WTC11 (cell line): ENCODE measurements around the gene SIK2. TPM values are rescaled to one million over a fixed set of nuclear protein-coding genes. Genes with fewer than 3 reads are reported as not detected.

Source experiments
- ATAC-seq: fragments of 200-7000 bp; cut with Tn5 transposase; 2 replicates; pipeline ENCODE4 v1.10.0; 2021; ENCODE audit warnings: mild to moderate bottlenecking, moderate library complexity
- CTCF ChIA-PET: fragments of 300-600 bp; sonication (Branson Sonifier 250); formaldehyde crosslinking; loops from one replicate; lab custom pipeline; 2021; ENCODE audit warnings: antibody characterized with exemption; lab: Charles Lee
- POLR2A ChIA-PET: fragments of 350-600 bp; sonication (Branson Sonifier 250); formaldehyde crosslinking; loops from one replicate; lab custom pipeline; 2021; ENCODE audit warnings: antibody characterized with exemption; lab: Charles Lee
- DNase-seq: peaks from one replicate; pipeline ENCODE4 v3.0.0; 2021; ENCODE audit warnings: low spot score
- H3K27ac Mint-ChIP-seq: 2 replicates; pipeline ENCODE4 v1.8.0; 2021; ENCODE audit warnings: mixed read lengths
- H3K27me3 Mint-ChIP-seq: 2 replicates; pipeline ENCODE4 v1.8.0; 2021; ENCODE audit warnings: low read depth, mild to moderate bottlenecking, moderate library complexity, mixed read lengths
- H3K36me3 Mint-ChIP-seq: 2 replicates; pipeline ENCODE4 v1.8.0; 2021; ENCODE audit warnings: mixed read lengths
- H3K4me1 Mint-ChIP-seq: 2 replicates; pipeline ENCODE4 v1.8.0; 2022; ENCODE audit warnings: mixed read lengths
- H3K4me3 Mint-ChIP-seq: 2 replicates; pipeline ENCODE4 v1.8.0; 2021; ENCODE audit warnings: mild to moderate bottlenecking, moderate library complexity, mixed read lengths
- H3K9me3 Mint-ChIP-seq: 2 replicates; pipeline ENCODE4 v1.8.0; 2021; ENCODE audit warnings: mixed read lengths
- AR ChIP-seq: fragments of 250-450 bp; sonication (Bioruptor Pico); IDR thresholded peaks from 2 replicates; pipeline ENCODE4 v1.9.0; 2021; ENCODE audit warnings: mild to moderate bottlenecking
- CTCF ChIP-seq: fragments of 200-600 bp; IDR thresholded peaks from 2 replicates; pipeline ENCODE4 v1.8.0; 2022; ENCODE audit warnings: antibody characterized with exemption
- ELF4 ChIP-seq: sonication (generic); formaldehyde crosslinking; IDR thresholded peaks from 2 replicates; pipeline ENCODE4 v1.8.1; 2022; ENCODE audit warnings: low read depth, mild to moderate bottlenecking, moderate library complexity, missing genetic modification reagents
- ETV6 ChIP-seq: sonication (generic); formaldehyde crosslinking; IDR thresholded peaks from 2 replicates; pipeline ENCODE4 v1.8.1; 2022; ENCODE audit warnings: mild to moderate bottlenecking, missing genetic modification reagents
- GTF2I ChIP-seq: fragments of 250-450 bp; sonication (Bioruptor Pico); conservative IDR thresholded peaks from 2 replicates; pipeline ENCODE4 v1.4.0; 2021; ENCODE audit warnings: mild to moderate bottlenecking
- JAZF1 ChIP-seq: fragments of 250-450 bp; sonication (Bioruptor Pico); IDR thresholded peaks from 2 replicates; pipeline ENCODE4 v1.9.0; 2021; ENCODE audit warnings: moderate library complexity, mild to moderate bottlenecking, inconsistent platforms
- MAX ChIP-seq: sonication (generic); formaldehyde crosslinking; IDR thresholded peaks from 2 replicates; pipeline ENCODE4 v1.8.0; 2022; ENCODE audit warnings: mild to moderate bottlenecking, missing genetic modification reagents
- NFYB ChIP-seq: sonication (generic); formaldehyde crosslinking; conservative IDR thresholded peaks from 2 replicates; pipeline ENCODE4 v1.8.0; 2022; ENCODE audit warnings: low read depth, missing genetic modification reagents
- ZNF121 ChIP-seq: sonication (generic); formaldehyde crosslinking; IDR thresholded peaks from 2 replicates; pipeline ENCODE4 v1.8.0; 2023; ENCODE audit warnings: missing genetic modification reagents
- ZNF281 ChIP-seq: sonication (generic); formaldehyde crosslinking; IDR thresholded peaks from 2 replicates; pipeline ENCODE4 v1.8.0; 2023; ENCODE audit warnings: mild to moderate bottlenecking, missing genetic modification reagents
- total RNA-seq: library from RNA; stranded (reverse); gene quantifications from 3 replicates; pipeline ENCODE4 v1.2.3, GENCODE V29; 2021
- TF ChIP-seq, protein P1 (sequence below): sonication (generic); formaldehyde crosslinking; IDR thresholded peaks from 2 replicates; pipeline ENCODE4 v1.8.0; 2022; ENCODE audit warnings: mild to moderate bottlenecking, missing genetic modification reagents
- TF ChIP-seq, protein P2 (sequence below): sonication (generic); formaldehyde crosslinking; conservative IDR thresholded peaks from 2 replicates; pipeline ENCODE4 v1.8.1; 2022; ENCODE audit warnings: mild to moderate bottlenecking, missing genetic modification reagents
- TF ChIP-seq, protein P3 (sequence below): sonication (generic); formaldehyde crosslinking; IDR thresholded peaks from 2 replicates; pipeline ENCODE4 v1.8.1; 2023; ENCODE audit warnings: mild to moderate bottlenecking, missing genetic modification reagents, moderate library complexity
- TF ChIP-seq, protein P4 (sequence below): sonication (generic); formaldehyde crosslinking; IDR thresholded peaks from 2 replicates; pipeline ENCODE4 v1.8.0; 2023; ENCODE audit warnings: missing genetic modification reagents

SIK2 gene
- total RNA-seq, 1 experiment from 2014 or later = 7.2 TPM

DNA sequence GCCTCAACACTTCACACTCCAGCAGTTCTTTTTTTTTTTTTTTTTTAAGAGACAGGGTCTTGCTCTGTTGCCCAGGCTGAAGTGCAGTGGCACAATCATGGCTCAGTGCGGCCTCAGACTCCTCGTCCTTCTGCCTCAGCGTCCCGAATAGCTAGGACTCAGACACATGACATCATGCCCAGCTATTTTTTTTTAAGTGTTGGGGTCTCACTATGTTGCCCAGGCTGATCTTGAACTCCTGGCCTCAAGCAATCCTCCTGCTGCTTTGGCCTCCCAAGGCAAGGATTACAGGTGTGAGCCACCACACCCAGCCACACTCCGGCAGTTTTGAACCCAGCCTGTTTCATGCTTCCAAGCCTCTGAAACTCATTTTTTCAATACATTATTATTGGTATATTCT, 160.3 kb downstream of the SIK2 start:
- H3K9me3 Mint-ChIP-seq = no peaks in the 10 kb centered on the region
- DNase-seq (no peak), ATAC-seq (no peak)
- peaks cover 65% of the 10 kb centered on the region for H3K36me3 Mint-ChIP-seq
- no peaks in the 10 kb centered on the region for H3K27me3 Mint-ChIP-seq
- H3K4me3 Mint-ChIP-seq = no peak overlapping the region
- H3K4me1 Mint-ChIP-seq = peaks cover 28% of the 10 kb centered on the region
- no peak overlapping the region for H3K27ac Mint-ChIP-seq
- ChIA-PET CTCF (interaction anchor here (0.5 to 1.6 kb wide), 3 partner anchors 15 to 308 kb away, joined by 3 to 4 read pairs (median 3); no protein-coding TSS in a partner anchor), POLR2A (no interaction called here)
- TF ChIP-seq GTF2I = 0 out of 2 replicates have a peak, but pooled peaks have one; percentile 31
- peak; percentile 91 for TF ChIP-seq ZNF121 (CRISPR knock-in tag)
- no peak for TF ChIP-seq AR (CRISPR knock-in tag)

- H3K36me3 Mint-ChIP-seq = peaks cover 60% of the 10 kb centered on the region
- H3K27ac Mint-ChIP-seq = no peak overlapping the region; the same call in 1 of the 2 replicates
- no peaks in the 10 kb centered on the region for H3K9me3 Mint-ChIP-seq
- ChIA-PET CTCF (interaction anchor here (0.5 to 1.6 kb wide), 4 partner anchors 14 to 308 kb away, joined by 3 to 4 read pairs (median 3); no protein-coding TSS in a partner anchor), POLR2A (no interaction called here)
- no peak overlapping the region for H3K4me3 Mint-ChIP-seq
- DNase-seq (no peak), ATAC-seq (no peak)
- H3K27me3 Mint-ChIP-seq = no peaks in the 10 kb centered on the region
- H3K4me1 Mint-ChIP-seq = peaks cover 28% of the 10 kb centered on the region
- TF ChIP-seq JAZF1 (CRISPR knock-in tag) (no peak), ETV6 (no peak), MAX (CRISPR knock-in tag) (no peak), CTCF (no peak), NFYB (no peak), AR (CRISPR knock-in tag) (no peak), ZNF281 (CRISPR knock-in tag) (no peak), ELF4 (no peak)
- TF ChIP-seq, protein P1, sequence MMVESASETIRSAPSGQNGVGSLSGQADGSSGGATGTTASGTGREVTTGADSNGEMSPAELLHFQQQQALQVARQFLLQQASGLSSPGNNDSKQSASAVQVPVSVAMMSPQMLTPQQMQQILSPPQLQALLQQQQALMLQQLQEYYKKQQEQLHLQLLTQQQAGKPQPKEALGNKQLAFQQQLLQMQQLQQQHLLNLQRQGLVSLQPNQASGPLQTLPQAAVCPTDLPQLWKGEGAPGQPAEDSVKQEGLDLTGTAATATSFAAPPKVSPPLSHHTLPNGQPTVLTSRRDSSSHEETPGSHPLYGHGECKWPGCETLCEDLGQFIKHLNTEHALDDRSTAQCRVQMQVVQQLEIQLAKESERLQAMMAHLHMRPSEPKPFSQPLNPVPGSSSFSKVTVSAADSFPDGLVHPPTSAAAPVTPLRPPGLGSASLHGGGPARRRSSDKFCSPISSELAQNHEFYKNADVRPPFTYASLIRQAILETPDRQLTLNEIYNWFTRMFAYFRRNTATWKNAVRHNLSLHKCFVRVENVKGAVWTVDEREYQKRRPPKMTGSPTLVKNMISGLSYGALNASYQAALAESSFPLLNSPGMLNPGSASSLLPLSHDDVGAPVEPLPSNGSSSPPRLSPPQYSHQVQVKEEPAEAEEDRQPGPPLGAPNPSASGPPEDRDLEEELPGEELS (CRISPR knock-in tag) = no peak
- TF ChIP-seq, protein P2, sequence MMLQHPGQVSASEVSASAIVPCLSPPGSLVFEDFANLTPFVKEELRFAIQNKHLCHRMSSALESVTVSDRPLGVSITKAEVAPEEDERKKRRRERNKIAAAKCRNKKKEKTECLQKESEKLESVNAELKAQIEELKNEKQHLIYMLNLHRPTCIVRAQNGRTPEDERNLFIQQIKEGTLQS (CRISPR knock-in tag) = no peak
- TF ChIP-seq, protein P3, sequence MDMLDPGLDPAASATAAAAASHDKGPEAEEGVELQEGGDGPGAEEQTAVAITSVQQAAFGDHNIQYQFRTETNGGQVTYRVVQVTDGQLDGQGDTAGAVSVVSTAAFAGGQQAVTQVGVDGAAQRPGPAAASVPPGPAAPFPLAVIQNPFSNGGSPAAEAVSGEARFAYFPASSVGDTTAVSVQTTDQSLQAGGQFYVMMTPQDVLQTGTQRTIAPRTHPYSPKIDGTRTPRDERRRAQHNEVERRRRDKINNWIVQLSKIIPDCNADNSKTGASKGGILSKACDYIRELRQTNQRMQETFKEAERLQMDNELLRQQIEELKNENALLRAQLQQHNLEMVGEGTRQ (CRISPR knock-in tag) = no peak
- TF ChIP-seq, protein P4, sequence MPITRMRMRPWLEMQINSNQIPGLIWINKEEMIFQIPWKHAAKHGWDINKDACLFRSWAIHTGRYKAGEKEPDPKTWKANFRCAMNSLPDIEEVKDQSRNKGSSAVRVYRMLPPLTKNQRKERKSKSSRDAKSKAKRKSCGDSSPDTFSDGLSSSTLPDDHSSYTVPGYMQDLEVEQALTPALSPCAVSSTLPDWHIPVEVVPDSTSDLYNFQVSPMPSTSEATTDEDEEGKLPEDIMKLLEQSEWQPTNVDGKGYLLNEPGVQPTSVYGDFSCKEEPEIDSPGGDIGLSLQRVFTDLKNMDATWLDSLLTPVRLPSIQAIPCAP (CRISPR knock-in tag) = no peak
Observed at GRCh38 chr11:111762981-111763643, 160.9 kb downstream of the SIK2 start.
